DLD1 (cell line): ENCODE results near the gene MAL.

Source experiments
- in situ Hi-C: cut with HindIII; loops from 2 replicates; pipeline ENCODE4 v1.10.0; 2017; ENCODE audit warnings: low sequenced_read_pairs

Gene MAL

GRCh38 chr2:94996305-94997100, 29.0 kb upstream of the MAL start:
- in situ Hi-C loops, result no loop called here

GRCh38 chr2:94997981-94998930, 27.3 kb upstream of the MAL start:
- in situ Hi-C loops, result no loop called here

GRCh38 chr2:94999431-94999883, 26.1 kb upstream of the MAL start:
- in situ Hi-C loops, result no loop called here

- in situ Hi-C loops, result no loop called here
These were observed 24.4 kb upstream of the MAL start for GRCh38 chr2:95001051-95001562.

GRCh38 chr2:95001701-95002100, 23.8 kb upstream of the MAL start:
- in situ Hi-C loops, result no loop called here

GRCh38 chr2:95002498-95002897, 23.0 kb upstream of the MAL start:
- in situ Hi-C loops, result no loop called here

GRCh38 chr2:95004287-95004686, 21.2 kb upstream of the MAL start:
- in situ Hi-C loops, result no loop called here

- in situ Hi-C loops, result no loop called here
These were observed 20.8 kb upstream of the MAL start for GRCh38 chr2:95004711-95005110.

- in situ Hi-C loops, result no loop called here
These were observed 19.8 kb upstream of the MAL start for GRCh38 chr2:95005726-95006125.

GRCh38 chr2:95006588-95006987, 18.9 kb upstream of the MAL start:
- in situ Hi-C loops, result no loop called here

GRCh38 chr2:95007031-95007609, 18.4 kb upstream of the MAL start:
- in situ Hi-C loops, result no loop called here

- in situ Hi-C loops, result no loop called here
These were observed 17.7 kb upstream of the MAL start for GRCh38 chr2:95007822-95008221.

GRCh38 chr2:95008306-95008705, 17.2 kb upstream of the MAL start:
- in situ Hi-C loops, result no loop called here

GRCh38 chr2:95008996-95009395, 16.5 kb upstream of the MAL start:
- in situ Hi-C loops, result no loop called here

- in situ Hi-C loops, result no loop called here
These were observed 16.1 kb upstream of the MAL start for GRCh38 chr2:95009412-95009811.

- in situ Hi-C loops, result no loop called here
These were observed 15.4 kb upstream of the MAL start for GRCh38 chr2:95010126-95010525.

- in situ Hi-C loops, result no loop called here
These were observed 14.8 kb upstream of the MAL start for GRCh38 chr2:95010718-95011117.

GRCh38 chr2:95012881-95013550, 12.5 kb upstream of the MAL start:
- in situ Hi-C loops, result no loop called here

GRCh38 chr2:95013726-95014125, 11.8 kb upstream of the MAL start:
- in situ Hi-C loops, result no loop called here

GRCh38 chr2:95014126-95014708, 11.3 kb upstream of the MAL start:
- in situ Hi-C loops, result no loop called here
